HG03060 (cell line): Measurements from ENCODE around the gene ATP9B.
"Not testable (repeated sequence)": the region's sequence is repeated elsewhere in the genome, so short reads cannot be mapped to it uniquely, and the experiment has no call there.

ENCODE experiments used
- ATAC-seq: cut with Tn5 transposase; IDR thresholded peaks from one replicate; pipeline ENCODE4 v1.9.1; 2021; ENCODE audit warnings: low read depth, moderate number of reproducible peaks; ENCODE audit not compliant: unreplicated experiment

Gene ATP9B

DNA sequence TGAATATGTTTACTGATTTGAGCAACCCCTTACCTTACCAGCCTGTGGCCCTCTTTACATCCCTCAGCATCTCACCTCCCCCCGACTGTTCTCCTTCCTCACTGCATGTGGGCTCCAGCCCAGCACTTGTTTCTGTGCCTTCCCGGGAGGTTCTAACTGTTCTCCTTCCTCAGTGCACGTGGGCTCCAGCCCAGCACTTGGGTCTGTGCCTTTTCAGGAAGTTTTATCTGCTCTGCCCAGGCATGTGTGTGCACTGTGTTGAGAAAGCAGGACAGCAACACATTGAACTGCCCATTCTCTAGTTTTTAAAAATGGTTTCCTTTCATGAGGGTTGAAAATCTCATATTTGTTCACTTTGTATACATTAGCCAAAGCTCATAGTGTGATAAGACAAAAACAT, 158.4 kb downstream of the ATP9B start:
- ATAC-seq: no peak

DNA sequence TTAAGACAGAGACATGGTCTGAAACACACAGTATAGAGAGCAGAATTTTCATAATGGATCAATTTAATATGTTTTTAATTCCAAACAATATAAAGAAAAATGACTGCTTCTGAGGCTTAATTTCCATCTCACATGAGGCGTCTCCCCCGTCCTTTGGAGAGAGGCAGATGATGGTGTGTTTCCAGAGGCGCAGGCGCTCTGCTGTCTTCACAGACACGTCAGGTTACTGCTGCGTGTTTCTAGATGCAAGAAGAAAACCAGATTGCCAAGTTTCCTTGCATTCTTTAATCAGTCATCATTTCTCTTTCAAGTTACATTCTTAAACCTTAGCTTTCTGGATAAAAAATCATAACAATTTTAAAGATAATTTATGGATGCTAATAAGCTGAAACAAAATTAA, 160.2 kb downstream of the ATP9B start:
- no peak for ATAC-seq

DNA sequence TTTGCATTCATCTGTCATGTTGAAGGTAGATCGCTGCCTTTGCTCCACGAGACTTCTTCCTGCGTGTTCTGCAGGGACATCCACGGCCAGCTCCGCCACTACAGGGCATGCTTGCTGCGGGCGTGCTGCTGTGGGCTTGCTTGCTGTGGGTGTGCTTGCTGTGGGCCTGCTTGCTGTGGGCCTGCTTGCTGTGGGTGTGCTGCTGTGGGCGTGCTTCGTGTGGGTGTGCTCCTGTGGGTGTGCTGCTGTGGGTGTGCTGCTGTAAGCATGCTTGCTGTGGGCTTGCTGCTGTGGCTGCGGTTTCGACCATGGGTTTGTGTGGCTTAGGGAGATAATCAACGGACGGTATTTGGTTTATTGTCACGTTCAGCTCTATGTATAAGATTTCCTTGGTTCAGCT, 165.2 kb downstream of the ATP9B start:
- no peak for ATAC-seq

DNA sequence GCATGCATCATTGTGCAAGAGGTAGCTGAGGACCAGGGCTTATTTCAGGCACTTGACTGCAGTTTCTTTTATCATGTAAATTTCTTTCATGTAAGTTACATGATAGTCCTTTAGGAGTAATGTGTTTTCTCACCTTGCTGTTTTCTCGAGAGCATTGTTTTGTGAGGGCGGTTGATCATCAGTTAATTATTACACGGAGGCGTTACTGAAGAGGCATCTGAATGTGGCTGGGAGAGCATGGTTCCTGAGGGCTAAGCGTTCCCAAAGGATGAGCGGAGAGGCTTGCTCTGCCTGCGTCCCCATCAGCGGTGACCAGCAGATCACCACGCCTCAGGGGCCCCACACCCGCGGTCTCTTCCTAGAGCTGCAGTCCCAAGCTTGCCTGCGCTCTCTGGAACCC, 170.4 kb downstream of the ATP9B start:
- ATAC-seq: no peak

DNA sequence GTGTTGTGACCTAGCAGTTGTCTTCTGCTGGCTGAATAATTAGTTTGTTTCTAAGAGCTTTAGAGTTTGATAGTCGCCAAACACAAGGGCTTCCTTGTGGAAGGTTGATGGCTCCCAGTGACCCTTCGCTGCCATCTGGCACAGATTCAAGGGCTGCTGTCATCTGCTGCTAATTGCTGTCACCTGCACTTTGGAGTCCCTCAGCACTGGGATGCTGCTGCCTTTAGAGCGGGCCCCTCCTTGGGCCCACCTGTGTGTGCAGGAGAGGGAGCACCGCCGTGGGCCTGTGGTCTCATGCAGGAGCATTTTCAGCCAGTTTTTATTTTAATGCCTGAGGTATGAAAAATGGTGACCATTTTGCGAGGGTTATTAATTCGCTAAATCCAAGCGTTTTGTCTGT, 172.6 kb downstream of the ATP9B start:
- ATAC-seq: no peak

DNA sequence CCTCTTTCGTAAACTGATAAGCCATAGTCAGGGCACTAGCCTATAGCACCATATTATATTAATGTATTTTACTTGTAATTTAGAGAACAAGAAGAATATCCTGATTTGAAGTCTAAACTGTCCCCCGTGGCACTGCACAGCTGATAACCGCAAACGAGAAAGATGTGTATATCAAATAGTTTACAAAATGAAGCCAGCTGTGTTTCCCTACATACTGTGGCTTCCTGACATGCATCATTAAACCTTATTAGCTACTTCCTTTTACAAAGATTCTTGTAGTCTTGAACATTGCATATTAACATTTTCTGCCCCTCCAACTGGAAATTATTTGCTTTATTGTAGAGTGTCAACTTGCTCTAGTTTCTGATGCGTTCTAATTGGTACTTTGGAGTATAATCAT, 173.1 kb downstream of the ATP9B start:
- no peak for ATAC-seq

DNA sequence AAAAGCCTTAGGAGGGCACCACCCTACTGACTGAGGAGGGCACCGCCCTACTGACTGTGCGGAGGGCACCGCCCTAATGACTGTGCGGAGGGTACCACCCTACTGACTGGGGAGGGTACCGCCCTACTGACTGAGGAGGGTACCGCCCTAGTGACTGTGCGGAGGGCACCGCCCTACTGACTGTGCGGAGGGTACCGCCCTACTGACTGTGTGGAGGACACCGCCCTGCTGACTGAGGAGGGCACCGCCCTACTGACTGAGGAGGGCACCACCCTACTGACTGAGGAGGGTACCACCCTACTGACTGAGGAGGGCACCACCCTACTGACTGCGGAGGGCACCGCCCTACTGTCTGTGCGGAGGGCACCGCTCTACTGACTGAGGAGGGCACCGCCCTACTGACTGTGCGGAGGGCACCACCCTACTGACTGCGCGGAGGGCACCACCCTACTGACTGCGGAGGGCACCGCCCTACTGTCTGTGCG, 176.4 kb downstream of the ATP9B start:
- ATAC-seq: no peak

DNA sequence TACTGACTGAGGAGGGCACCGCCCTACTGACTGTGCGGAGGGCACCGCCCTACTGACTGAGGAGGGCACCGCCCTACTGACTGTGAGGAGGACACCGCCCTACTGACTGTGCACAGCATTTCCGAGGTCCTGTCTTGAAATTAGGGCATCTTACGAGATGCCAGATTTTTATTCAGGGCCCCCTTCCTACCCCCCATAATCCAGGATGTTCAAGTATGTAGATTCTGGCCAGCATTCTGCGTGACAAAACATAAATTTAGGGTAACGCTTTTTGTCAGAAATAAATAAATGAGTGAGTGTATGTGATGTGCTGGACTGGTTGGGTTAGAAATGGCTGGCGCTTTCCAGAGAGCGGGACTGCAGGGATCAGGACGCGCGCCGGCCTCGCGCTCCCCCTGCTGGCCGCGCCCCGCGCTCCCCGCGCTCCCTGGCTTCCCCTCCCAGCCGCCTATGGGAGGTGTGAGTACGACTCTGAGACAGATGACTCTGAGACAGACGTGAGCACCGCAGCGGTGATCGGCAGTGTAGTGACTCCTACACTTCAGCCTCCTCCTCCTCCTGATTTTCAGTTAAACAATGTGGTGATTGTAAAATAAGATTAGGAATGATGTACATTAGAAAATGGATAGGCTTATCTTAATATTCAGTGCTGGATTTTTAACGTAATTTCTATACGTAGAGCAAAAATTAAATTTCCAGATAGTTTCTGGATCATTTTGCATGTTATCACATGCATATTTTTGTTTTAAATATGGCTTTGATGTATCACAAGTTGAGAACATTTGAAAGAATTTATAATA, 177.3 kb downstream of the ATP9B start:
- ATAC-seq: peak; percentile 54

DNA sequence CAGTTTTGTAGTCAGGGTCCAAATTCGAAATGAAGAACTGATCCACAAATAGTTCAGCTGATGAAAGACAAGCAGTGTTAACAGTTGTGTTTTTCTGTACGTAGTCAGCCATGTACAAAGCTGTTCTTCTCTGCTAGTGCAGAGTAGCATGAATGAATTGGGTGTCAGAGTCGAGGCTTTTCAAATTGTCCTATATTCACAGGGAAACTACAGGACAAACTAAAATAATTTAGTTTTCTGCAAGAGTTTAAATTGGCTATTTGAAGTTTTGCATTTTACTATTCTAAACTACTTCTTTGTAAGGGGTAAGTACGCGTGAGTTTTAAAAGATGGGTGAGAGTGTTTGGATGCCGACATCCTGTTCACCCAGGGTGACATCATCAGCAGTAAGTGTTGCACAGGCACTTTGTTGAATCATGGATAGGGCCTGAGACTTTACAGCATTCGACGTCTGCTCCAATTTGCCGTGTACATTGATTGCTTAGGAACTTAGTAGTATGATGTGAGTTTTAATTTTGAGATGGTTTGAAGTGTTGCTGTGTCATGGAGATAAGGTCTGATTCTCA, 179.4 kb downstream of the ATP9B start:
- no peak for ATAC-seq

DNA sequence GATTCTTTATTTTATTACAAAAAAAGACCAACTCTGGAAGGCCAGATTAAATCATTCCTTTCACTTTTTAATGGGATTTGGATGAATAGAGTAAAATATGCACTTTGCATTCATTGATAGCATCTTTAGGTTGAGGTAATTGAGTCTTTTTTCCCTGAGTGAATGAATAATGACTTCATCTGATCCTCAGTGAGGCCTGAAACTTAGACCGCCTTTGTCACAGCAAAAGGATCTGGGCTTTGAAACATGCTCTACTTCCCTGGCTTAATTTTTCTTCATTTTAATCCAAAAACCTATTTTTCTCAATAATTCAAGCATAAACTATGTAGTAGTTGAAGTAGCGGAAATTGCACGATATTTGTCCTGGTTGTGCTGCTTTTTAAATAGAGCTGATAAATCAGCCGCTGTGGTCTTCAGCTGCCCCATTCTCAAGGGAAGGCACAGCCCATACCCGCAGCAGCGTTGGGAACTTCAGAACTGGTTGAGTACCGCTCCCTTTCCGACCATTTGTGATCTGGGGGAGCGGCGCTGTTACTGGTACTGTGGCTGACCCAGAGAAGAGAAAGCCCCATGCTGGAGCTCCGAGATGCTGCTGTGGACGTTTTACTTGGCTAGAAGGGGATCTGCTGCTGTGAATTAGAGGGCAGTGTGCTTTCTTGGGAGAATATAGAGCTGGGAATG, 181.2 kb downstream of the ATP9B start:
- ATAC-seq: no peak

DNA sequence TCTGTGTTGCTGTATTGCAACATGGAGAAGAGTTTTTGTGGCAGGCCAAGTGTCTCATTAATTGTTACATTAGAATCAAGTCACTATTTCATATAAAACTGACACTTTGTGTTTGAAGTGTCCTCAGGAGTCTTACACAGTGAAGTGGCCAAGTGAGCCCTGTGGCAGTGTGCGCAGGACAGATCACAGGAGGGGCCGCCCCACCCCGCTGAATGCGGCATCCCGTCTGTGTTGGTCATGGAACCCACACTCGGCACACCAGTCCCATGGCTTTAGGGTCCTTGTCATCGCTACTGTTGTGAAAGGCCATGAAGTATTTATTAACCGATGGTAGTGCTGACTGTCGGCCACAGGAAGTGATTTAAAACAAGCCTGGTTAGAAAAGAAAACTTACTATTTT, 181.8 kb downstream of the ATP9B start:
- no peak for ATAC-seq

DNA sequence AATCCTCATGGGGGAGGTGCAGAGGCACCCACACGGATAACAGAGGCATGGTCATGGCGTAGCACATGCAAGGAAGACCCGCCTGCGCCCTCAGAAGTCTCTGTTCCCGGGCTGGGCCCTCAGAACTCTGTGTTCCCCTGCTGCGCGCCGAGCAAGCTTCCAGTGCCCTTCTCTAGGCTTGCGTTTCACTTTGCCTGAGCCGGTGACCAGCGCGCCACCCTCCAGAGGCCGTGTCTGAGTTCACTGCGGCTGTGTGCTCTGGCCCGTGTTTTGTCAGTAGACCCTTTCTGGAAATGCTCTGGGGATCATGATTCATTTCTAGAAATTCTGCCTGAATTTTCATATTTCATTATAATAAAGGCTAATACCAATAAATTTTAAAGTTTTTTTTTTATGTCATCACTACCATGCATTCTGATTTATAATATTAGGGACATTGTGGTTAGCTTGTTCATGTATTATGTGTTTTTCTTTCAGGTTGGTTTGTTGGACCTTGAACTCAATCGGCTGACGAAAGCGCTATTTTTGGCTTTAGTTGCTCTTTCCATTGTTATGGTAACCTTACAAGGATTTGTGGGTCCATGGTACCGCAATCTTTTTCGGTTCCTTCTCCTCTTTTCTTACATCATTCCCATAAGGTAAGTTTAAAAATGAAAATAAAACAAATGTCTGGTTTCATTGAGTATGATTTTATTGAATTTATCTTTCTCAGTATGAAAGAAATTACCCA, 183.9 kb downstream of the ATP9B start:
- ATAC-seq: no peak

DNA sequence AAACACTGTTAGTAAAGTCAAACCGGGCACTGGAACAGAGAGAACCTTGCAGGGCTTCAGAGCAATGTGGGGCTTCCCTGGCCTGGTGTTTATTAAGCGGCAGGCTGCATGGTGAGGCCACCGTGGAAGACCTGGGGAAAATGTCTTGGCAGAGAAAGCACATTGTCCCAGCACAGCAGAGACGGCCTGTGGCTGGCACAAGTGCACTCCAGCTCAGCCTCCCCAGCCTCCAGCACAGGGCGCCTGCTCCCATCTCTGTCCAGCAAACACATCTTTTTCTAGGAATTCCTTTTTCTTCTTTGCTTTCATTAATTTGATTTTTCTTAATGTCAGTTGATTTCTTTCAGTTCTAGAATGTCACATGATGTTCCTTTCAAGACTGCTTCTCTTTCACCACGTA, 188.3 kb downstream of the ATP9B start:
- ATAC-seq: no peak

DNA sequence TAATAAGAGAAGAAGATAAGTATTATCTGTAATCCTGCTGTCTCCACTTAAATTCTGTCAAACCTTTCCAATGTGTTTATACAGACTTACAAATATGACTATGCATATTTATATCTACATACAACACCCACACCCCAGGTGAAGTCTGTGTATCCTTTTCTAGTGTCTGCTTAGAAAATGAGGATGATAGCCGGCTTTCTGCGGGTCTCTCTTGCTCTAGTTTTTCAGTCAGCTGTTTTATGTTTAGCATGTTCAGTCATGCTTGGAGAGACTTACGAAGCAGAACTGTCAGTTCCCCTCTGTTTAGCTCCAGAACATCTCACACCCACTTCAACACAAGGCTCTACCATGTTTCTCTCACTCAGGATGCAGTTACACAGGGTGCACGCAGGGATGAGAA, 189.3 kb downstream of the ATP9B start:
- ATAC-seq: peak; percentile 57

DNA sequence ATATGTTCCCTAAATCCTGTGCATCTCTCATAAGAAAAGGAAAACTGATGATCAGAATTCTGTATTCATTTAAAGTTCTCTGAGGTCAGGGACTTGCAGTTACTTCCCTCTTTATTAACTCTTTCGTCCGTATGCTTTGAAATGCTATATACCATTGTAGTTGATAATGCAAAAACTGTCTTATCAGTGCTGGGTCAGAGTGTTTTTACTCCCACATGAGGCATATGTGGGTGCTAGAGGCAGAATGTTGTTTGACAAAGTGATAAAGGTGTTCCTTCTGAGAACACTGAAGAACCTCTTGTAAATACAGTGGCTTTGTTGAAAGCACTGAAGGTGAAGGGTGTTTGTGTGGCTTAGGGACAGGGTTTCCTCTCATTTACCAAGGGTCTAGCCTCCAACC, 190.0 kb downstream of the ATP9B start:
- ATAC-seq: no peak

DNA sequence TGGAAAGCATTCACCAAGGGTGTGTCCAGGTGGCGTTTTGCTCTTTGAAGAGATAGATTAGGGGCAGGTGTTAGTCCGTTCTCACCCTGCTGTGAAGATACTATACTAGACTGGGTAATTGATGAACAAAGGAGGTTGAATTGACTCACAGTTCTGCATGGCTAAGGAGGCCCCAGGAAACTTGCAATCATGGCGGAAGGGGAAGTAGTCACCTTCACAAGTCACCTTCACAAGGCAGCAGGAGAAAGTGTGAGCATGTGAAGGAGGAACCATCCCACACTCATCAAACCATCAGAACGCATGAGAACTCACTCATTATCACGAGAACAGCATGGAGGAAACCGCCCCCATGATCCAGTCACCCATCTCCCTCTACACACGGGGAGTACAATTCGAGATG, 190.8 kb downstream of the ATP9B start:
- ATAC-seq: no peak

DNA sequence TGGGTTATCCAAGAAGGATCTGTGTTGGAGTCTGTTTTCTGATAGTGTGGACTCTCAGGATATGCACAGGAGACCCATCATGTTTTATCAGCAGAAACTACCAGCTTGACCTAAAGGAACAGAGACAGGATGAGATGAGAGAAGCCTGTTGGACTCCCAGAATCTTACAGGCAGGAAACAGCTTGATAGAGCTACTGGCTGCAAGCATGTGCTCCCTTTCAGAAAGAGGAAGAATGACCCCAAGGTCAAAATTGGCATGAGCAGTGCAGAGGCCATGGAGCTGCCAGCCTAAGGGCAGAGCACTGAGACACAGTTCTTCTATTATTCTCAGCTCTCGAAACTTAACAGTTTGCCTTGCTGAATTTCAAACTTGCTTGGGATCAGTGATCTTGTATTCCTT, 191.3 kb downstream of the ATP9B start:
- ATAC-seq: no peak

DNA sequence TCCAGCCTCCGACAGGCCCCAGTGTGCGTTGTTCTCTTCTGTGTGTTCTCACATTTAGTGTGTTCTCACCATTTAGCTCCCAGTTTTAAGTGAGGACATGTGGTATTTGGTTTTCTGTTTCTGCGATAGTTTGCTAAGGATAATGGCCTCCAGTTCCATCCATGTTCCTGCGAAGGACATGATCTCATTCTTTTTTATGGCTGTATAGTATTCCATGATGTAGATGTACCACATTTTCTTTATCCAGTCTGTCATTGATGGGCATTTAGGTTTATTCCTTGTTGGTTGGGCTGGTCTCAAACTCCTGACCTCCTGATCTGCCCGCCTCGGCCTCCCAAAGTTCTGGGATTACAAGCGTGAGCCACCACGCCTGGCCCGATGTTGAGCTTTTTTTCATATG, 195.9 kb downstream of the ATP9B start:
- ATAC-seq: not testable (repeated sequence)

DNA sequence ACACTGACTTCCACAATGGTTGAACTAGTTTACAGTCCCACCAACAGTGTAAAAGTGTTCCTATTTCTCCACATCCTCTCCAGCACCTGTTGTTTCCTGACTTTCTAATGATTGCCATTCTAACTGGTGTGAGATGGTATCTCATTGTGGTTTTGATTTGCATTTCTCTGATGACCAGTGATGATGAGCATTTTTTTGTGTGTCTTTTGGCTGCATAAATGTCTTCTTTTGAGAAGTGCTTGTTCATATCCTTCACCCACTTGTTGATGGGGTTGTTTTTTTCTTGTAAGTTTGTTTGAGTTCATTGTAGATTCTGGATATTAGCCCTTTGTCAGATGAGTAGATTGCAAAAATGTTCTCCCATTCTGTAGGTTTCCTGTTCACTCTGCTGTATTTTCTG, 202.6 kb downstream of the ATP9B start:
- not testable (repeated sequence) for ATAC-seq

DNA sequence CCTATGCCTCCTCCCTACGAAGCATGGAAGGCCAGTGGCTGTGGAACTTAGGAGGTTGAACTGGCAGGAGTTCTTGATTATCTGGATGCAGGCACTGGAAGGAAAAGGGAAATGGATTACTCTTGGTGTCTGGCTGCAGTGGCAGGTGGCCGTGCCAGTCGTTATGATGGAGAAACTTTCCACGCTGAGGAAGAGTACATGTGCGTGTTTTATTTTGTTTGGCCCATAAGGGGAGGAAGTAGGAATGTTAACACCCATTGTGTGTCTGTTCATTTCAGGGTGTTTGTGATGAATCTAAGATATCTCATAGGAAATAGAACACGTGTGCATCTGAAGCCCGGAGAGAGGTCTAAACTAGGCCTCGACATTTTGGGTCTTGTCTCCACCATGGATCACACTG, 203.7 kb downstream of the ATP9B start:
- ATAC-seq: no peak

DNA sequence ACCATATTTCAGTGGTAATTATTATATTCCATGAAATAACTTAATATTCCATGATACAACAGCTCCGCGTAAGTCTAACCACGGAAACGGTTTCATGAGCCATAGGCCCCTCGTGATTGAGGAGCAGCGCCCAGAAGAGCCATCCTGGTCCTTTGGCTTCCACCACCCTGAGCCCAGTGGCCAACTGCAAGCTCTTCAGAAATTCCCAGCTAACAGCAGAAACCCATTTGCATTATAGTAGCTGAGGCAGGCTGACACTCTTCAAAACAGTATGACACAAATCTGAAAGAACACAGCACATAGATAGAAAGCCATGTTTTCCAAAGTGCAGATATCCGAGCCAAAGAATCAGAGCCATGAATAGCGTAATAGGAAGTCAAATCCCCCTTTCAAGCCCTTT, 205.6 kb downstream of the ATP9B start:
- no peak for ATAC-seq
